Stimulated activated effector memory CD8-positive, alpha-beta T cell treated with anti-CD3 and anti-CD28 coated beads, Interleukin-12 subunit alpha, Interleukin-12 subunit beta, amount 100 ng/mL, for 72 hours (primary cell): ENCODE results near the gene TAL2.

Source experiments
- ATAC-seq: fragments of 150-1000 bp; cut with Tn5 transposase; 2 replicates; pipeline ENCODE4 v1.10.0; 2021
- DNase-seq, 2 donors: peaks; one replicate each; pipeline ENCODE4 v3.0.0; 2021 to 2022; ENCODE audit warnings: low spot score in 2 of 2
- H3K27ac Mint-ChIP-seq: one replicate; pipeline ENCODE4 v1.8.0; 2022; ENCODE audit warnings: mild to moderate bottlenecking, mixed read lengths
- H3K36me3 Mint-ChIP-seq: one replicate; pipeline ENCODE4 v1.8.0; 2022; ENCODE audit warnings: mild to moderate bottlenecking, mixed read lengths
- H3K4me1 Mint-ChIP-seq: one replicate; pipeline ENCODE4 v1.8.0; 2022; ENCODE audit warnings: mixed read lengths
- H3K4me3 Mint-ChIP-seq: one replicate; pipeline ENCODE4 v1.8.0; 2022; ENCODE audit warnings: mild to moderate bottlenecking, mixed read lengths
- H3K9me3 Mint-ChIP-seq: one replicate; pipeline ENCODE4 v1.8.0; 2022; ENCODE audit warnings: mixed read lengths

Gene TAL2

GRCh38 chr9:105661011-105661410 lies 1.2 kb upstream of the TAL2 start:
- Mint-ChIP-seq H3K27ac (no peak overlapping the region), H3K36me3 (no peaks in the 10 kb centered on the region), H3K9me3 (no peaks in the 10 kb centered on the region), H3K4me3 (no peak overlapping the region), H3K4me1 (peaks cover 9% of the 10 kb centered on the region)
- DNase-seq = no peak
- ATAC-seq = no peak

GRCh38 chr9:105663914-105664313 lies 1.7 kb downstream of the TAL2 start:
- H3K36me3 Mint-ChIP-seq = no peaks in the 10 kb centered on the region
- no peaks in the 10 kb centered on the region for H3K4me1 Mint-ChIP-seq
- no peak overlapping the region for H3K27ac Mint-ChIP-seq
- no peaks in the 10 kb centered on the region for H3K9me3 Mint-ChIP-seq
- H3K4me3 Mint-ChIP-seq = no peak overlapping the region
- ATAC-seq (no peak), DNase-seq (no peak)

- no peak overlapping the region for H3K4me3 Mint-ChIP-seq
- no peak for DNase-seq
- no peaks in the 10 kb centered on the region for H3K36me3 Mint-ChIP-seq
- no peak for ATAC-seq
- H3K9me3 Mint-ChIP-seq = no peaks in the 10 kb centered on the region
- H3K4me1 Mint-ChIP-seq = no peaks in the 10 kb centered on the region
- no peak overlapping the region for H3K27ac Mint-ChIP-seq
Observed at GRCh38 chr9:105667867-105668266, 5.6 kb downstream of the TAL2 start.

- no peaks in the 10 kb centered on the region for H3K36me3 Mint-ChIP-seq
- DNase-seq (no peak), ATAC-seq (no peak)
Observed at GRCh38 chr9:105670315-105670714, 8.1 kb downstream of the TAL2 start.

DNA sequence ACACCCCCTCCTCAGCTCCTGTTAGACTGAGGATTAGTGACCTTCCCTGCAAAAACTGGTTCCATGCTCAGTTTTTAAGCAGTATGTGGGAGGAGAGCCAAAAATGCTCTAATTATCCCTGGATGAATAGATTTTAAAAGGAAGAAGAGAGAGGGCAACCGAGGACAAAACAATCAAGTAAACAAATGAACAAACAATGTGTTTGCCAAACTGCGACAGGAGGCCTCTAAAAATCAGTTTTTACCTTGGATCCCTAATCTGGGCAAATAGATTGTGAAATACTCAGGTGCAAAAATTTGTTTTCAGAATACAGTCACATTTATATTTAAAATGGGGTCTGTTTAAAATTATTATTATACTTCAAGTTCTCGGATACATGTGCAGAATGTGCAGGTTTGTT lies 8.5 kb downstream of the TAL2 start:
- no peaks in the 10 kb centered on the region for H3K4me1 Mint-ChIP-seq

More at GRCh38 chr9:105670315-105670714, 8.1 kb downstream of the TAL2 start:
- H3K27ac Mint-ChIP-seq = no peak overlapping the region
- no peaks in the 10 kb centered on the region for H3K9me3 Mint-ChIP-seq
- H3K4me3 Mint-ChIP-seq = no peak overlapping the region
- H3K4me1 Mint-ChIP-seq = no peaks in the 10 kb centered on the region

GRCh38 chr9:105672711-105673234 lies 10.5 kb downstream of the TAL2 start:
- no peaks in the 10 kb centered on the region for H3K4me1 Mint-ChIP-seq
- H3K36me3 Mint-ChIP-seq = no peaks in the 10 kb centered on the region
- H3K27ac Mint-ChIP-seq = no peak overlapping the region
- DNase-seq (no peak), ATAC-seq (no peak)
- H3K4me3 Mint-ChIP-seq = no peak overlapping the region
- no peaks in the 10 kb centered on the region for H3K9me3 Mint-ChIP-seq

More for the DNA sequence above, 8.5 kb downstream of the TAL2 start:
- ATAC-seq (no peak), DNase-seq (no peak)
- H3K36me3 Mint-ChIP-seq = no peaks in the 10 kb centered on the region
- no peaks in the 10 kb centered on the region for H3K9me3 Mint-ChIP-seq
- no peak overlapping the region for H3K4me3 Mint-ChIP-seq
- H3K27ac Mint-ChIP-seq = no peak overlapping the region

GRCh38 chr9:105673850-105674387 lies 11.7 kb downstream of the TAL2 start:
- Mint-ChIP-seq H3K4me1 (no peaks in the 10 kb centered on the region), H3K4me3 (no peak overlapping the region), H3K36me3 (no peaks in the 10 kb centered on the region), H3K9me3 (no peaks in the 10 kb centered on the region), H3K27ac (no peak overlapping the region)
- ATAC-seq (no peak), DNase-seq (no peak)

DNA sequence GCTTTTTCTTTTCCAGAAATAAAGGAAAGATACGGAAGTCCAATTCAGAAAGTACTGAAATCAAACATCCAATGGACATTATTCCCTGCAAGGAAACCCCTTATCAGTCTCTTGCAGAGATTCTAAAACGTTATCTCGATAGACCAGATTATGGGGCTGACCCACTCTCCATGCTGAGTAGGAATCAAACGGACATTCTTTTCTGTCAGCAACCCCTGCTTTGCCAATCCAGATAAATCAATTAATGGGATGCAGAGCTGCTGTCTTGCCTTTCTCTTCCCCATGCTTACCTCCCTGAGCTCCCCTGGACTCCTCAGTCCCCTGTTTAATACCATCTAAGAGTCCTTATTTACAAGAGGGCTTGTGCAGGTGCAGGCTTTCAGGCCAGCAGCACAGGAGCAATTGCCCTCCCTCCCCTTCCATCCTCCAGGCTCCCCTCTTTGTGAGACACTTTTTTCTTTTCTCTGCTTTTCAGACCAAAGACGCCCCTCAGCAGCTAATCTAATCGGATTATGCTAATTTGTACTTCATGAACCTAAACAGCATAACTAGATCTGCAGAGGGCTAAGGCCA lies 14.2 kb downstream of the TAL2 start:
- H3K4me3 Mint-ChIP-seq = no peak overlapping the region
- H3K36me3 Mint-ChIP-seq = no peaks in the 10 kb centered on the region
- no peak for ATAC-seq

DNA sequence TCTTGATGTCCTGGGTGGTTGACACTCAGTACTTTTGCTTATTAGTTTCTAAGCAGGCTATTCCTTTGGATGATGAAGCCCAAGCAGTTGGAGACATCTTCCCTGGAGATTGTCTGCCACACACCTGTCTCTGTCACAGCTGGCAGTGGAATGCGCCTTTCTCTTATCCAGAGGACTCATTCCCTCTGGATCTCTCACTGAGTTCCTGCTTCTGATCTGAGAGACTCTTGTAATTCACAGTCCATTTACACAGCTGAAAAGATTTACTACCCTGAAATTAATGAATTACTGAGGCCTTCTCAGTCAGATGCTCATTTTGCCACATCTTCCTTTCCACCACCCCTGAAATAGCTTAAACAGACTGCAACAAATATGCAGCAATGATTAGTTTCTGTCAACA lies 15.9 kb downstream of the TAL2 start:
- Mint-ChIP-seq H3K4me1 (no peaks in the 10 kb centered on the region), H3K27ac (no peak overlapping the region)
- DNase-seq = no peak

More for the DNA sequence above, 14.2 kb downstream of the TAL2 start:
- no peaks in the 10 kb centered on the region for H3K9me3 Mint-ChIP-seq
- no peak for DNase-seq
- H3K4me1 Mint-ChIP-seq = no peaks in the 10 kb centered on the region
- H3K27ac Mint-ChIP-seq = no peak overlapping the region

GRCh38 chr9:105678781-105679180 lies 16.5 kb downstream of the TAL2 start:
- no peaks in the 10 kb centered on the region for H3K9me3 Mint-ChIP-seq

More for the DNA sequence above, 15.9 kb downstream of the TAL2 start:
- no peak overlapping the region for H3K4me3 Mint-ChIP-seq
- ATAC-seq = no peak
- H3K9me3 Mint-ChIP-seq = no peaks in the 10 kb centered on the region
- H3K36me3 Mint-ChIP-seq = no peaks in the 10 kb centered on the region

DNA sequence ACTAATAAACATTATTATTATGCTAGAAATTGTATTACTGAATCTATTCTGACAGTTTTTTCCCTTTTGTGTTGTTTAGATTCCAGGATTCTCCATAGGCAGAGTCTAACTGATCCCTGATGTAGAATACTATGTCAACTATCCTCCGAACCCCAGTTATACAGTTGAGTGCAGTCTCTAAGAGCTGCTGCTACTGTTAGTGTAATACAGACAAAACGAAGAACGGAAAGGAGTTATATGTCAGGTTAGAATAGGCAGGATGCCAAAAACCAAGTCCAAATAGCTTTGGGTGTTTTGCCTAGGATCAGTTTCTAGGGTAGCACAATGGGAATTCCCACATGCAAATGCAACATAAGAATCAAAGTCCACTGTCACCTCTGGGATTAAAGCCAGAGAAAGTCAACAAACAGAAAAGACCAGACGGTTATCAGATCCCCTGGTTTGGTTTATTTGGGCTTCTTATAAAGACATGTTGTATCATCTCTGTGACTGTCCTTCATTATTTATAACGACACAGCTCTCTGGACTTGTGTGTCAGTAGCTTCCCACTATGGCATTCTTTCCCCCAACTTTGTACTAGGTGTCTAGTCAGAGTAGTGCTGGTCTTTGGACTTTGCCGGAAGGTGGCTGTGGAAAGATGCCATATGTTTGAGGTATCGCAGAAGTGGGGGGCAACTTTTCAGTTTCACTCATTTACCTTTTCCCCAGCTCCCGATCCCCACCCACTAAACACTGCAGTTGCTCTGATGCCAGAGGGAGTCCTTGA lies 17.2 kb downstream of the TAL2 start:
- H3K4me1 Mint-ChIP-seq = no peaks in the 10 kb centered on the region
- ATAC-seq (no peak), DNase-seq (no peak)
- no peak overlapping the region for H3K4me3 Mint-ChIP-seq
- no peaks in the 10 kb centered on the region for H3K9me3 Mint-ChIP-seq
- no peak overlapping the region for H3K27ac Mint-ChIP-seq
- H3K36me3 Mint-ChIP-seq = no peaks in the 10 kb centered on the region

More at GRCh38 chr9:105678781-105679180, 16.5 kb downstream of the TAL2 start:
- no peaks in the 10 kb centered on the region for H3K4me1 Mint-ChIP-seq
- no peak overlapping the region for H3K27ac Mint-ChIP-seq
- ATAC-seq = no peak
- H3K36me3 Mint-ChIP-seq = no peaks in the 10 kb centered on the region
- H3K4me3 Mint-ChIP-seq = no peak overlapping the region
- DNase-seq = no peak

- no peaks in the 10 kb centered on the region for H3K4me1 Mint-ChIP-seq
- no peak overlapping the region for H3K27ac Mint-ChIP-seq
- DNase-seq (no peak), ATAC-seq (no peak)
- H3K36me3 Mint-ChIP-seq = no peaks in the 10 kb centered on the region
- H3K9me3 Mint-ChIP-seq = no peaks in the 10 kb centered on the region
- H3K4me3 Mint-ChIP-seq = no peak overlapping the region
Observed at GRCh38 chr9:105681313-105681712, 19.1 kb downstream of the TAL2 start.

DNA sequence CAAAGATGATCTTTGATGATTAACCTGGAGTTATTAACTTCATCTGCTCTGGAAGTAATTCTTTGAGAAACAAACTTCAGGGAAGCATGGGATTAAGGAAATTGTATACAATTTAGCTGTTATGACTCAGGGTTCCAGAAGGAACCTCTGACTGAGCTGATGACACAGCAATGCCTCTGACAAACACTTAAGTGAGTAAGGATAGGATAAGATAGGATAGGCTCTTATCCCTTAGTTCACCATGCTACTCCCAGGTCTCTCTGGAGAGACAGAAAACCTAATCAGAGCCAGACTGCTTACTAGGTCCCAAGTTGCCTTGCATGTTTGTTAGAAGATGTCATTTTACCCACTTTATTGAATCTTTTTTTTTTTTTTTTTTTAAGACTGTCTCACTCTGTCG lies 19.5 kb downstream of the TAL2 start:
- Mint-ChIP-seq H3K36me3 (no peaks in the 10 kb centered on the region), H3K4me3 (no peak overlapping the region), H3K9me3 (no peaks in the 10 kb centered on the region), H3K27ac (no peak overlapping the region), H3K4me1 (no peaks in the 10 kb centered on the region)
- DNase-seq (no peak), ATAC-seq (no peak)

- H3K27ac Mint-ChIP-seq = no peak overlapping the region
- no peaks in the 10 kb centered on the region for H3K9me3 Mint-ChIP-seq
- DNase-seq (no peak), ATAC-seq (no peak)
- H3K36me3 Mint-ChIP-seq = no peaks in the 10 kb centered on the region
- H3K4me1 Mint-ChIP-seq = no peaks in the 10 kb centered on the region
- H3K4me3 Mint-ChIP-seq = no peak overlapping the region
Observed at GRCh38 chr9:105683688-105684275, 21.5 kb downstream of the TAL2 start.

DNA sequence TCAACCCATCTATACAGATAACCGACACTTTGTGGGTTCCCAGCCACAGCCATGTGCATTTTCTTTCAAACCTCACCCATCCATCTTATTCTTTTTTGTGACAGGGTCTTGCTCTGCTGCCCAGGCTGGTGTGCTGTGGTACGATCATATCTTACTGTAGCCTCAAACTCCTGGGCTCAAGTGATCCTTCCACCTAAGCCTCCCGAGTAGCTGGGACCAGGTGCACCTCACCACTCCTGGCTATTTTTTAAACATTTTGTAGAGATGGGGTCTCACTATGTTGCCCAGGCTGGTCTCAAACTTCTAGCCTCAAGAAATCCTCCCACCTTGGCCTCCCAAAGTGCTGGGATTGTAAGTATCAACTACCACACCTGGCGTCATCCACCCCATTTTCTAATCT lies 24.7 kb downstream of the TAL2 start:
- H3K4me3 Mint-ChIP-seq = no peak overlapping the region
- no peaks in the 10 kb centered on the region for H3K4me1 Mint-ChIP-seq
- no peak for ATAC-seq
- no peaks in the 10 kb centered on the region for H3K9me3 Mint-ChIP-seq
- DNase-seq = no peak
- no peaks in the 10 kb centered on the region for H3K36me3 Mint-ChIP-seq
- H3K27ac Mint-ChIP-seq = no peak overlapping the region

DNA sequence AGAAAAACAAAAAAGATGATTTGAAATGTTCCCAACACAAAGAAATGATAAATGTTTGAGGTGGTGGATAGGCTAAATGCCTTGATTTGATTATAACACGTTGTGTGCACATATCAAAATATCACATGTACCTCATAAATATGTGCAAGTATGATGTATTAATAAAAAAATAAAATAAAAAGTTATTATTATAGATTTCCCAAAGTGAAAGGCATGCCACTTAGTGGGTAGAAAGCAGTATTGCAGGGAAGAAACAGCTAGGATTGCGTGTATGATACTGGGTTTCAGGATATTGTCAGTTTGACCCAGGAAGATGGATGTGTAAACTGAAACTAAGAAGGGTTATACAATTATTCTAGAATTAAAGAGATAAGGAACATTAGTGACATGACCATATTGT lies 28.5 kb downstream of the TAL2 start:
- no peak overlapping the region for H3K27ac Mint-ChIP-seq
- H3K9me3 Mint-ChIP-seq = no peaks in the 10 kb centered on the region
- DNase-seq (no peak), ATAC-seq (no peak)
- H3K36me3 Mint-ChIP-seq = no peaks in the 10 kb centered on the region
- peaks cover 17% of the 10 kb centered on the region for H3K4me1 Mint-ChIP-seq
- H3K4me3 Mint-ChIP-seq = no peak overlapping the region
